SK-N-DZ (cell line): ENCODE data around the gene LDB1.

Experiments used
- DNase-seq: peaks from one replicate; pipeline ENCODE4 v3.0.0-alpha.2; 2015; ENCODE audit warnings: low spot score
- small RNA-seq, 2 experiments: library from RNA; depleted of rRNA; stranded (forward); fragments of <200 nt; gene quantifications; one replicate each; pipeline ENCODE3, GENCODE V24; 2014

The LDB1 gene

DNA sequence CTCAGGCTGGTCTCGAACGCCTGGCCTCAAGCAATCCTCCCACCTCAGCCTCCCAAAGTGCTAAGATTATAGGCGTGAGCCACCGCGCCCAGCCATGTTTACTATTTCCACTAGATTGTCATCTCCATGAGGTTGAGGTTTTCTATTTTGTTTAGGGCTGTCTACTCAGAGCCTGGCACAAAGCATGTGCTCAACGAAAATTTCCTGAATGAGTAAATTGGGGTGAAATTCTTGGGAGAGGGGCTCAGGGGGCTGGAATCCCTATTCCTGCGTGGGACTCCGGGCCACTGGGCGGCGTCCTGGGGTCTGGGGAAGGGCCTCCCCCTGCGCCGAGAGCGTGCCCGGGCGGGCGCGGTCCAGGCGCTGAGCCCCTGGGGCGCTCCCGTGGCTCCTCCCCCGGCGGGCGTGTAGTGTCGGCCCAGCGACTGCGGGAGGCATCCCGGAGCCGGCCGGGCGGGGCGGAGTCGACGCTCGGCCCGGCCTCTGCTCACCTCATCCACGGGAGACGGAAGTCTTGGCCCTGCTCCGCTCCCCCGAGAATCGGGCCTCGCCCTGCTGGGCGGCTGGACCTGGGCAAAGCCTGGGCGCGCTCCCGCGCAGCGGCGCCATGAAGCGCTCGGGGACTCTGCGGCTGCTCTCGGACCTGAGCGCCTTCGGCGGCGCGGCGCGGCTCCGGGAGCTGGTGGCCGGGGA lies 55.2 kb downstream of the LDB1 start, which contains the start of gene HPS6:
HPS6 (plus strand) TSS at position 482 of the 693 bp plus-strand sequence; CDS start at position 608, 126 bp downstream.
- DNase-seq, result peak; percentile 87

DNA sequence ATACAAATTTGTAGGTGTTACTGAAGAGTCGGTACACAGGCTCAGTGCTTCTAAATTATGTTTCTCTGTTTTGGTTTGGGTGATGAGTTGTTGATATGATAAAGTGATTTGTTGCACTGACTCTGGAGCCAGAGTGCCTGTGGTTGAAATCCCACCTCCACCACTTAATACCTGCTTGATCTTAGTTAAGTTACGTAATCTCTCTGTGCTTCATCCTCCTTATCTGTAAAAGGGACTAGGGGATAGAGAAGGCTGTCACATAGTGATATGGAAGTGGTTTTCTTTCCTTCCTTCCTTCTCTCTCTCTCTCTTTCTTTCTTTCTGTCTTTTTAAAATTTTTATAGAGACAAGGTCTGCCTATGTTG lies 55.7 kb downstream of the LDB1 start:
- DNase-seq, result no peak

- DNase-seq, result no peak
Observed at GRCh38 chr10:102059987-102060386, 60.2 kb downstream of the LDB1 start.

Small RNA genes lying within 50 kb of the gene (small RNA-seq; reads per million reads assigned to genes)
- 0 to 0.03 reads per million in 2 experiments for gene AL500527.1
- gene AL500527.2, result 0 reads per million in 2 experiments
